Measurements from ENCODE around the gene SOBP.

SOBP gene

GRCh38 chr6:107639511-107639910 is 149.6 kb downstream of the SOBP start (continued):
- TF ChIP-seq ZNF664 (tag by site-specific recombination; IDR thresholded peaks at IDR 0.05) (no peak), ZNF830 (tag by site-specific recombination; IDR thresholded peaks at IDR 0.05; ENCODE audit: low read depth) (no peak), ZNF112 (tag by site-specific recombination; IDR thresholded peaks at IDR 0.05) (no peak), ZNF621 (tag by site-specific recombination; IDR thresholded peaks at IDR 0.05) (no peak), KLF9 (tag by site-specific recombination; IDR thresholded peaks at IDR 0.05; ENCODE audit: low read depth) (no peak), ZNF555 (tag by site-specific recombination; conservative IDR thresholded peaks at IDR 0.05) (no peak), TRIM28 (IDR thresholded peaks at IDR 0.05; ENCODE audit: borderline replicate concordance, low read length) (no peak), ZNF24 (tag by site-specific recombination; IDR thresholded peaks at IDR 0.05) (no peak), ZNF510 (tag by site-specific recombination; IDR thresholded peaks at IDR 0.05; ENCODE audit: insufficient replicate concordance) (no peak), ZNF274 (IDR thresholded peaks at IDR 0.05; ENCODE audit: low read length) (no peak), ZNF274 (tag by site-specific recombination; IDR thresholded peaks at IDR 0.05; ENCODE audit: borderline replicate concordance) (no peak), GLI2 (tag by site-specific recombination; IDR thresholded peaks at IDR 0.05; ENCODE audit: borderline replicate concordance, low read depth) (no peak)

GRCh38 chr6:107641071-107641470 is 151.2 kb downstream of the SOBP start:
- Histone ChIP-seq H3K4me1 (ENCODE audit: control insufficient read depth, insufficient read depth, low read length) (peaks cover 8% of the 10 kb centered on the region; the same call in 1 of the 2 replicates), H3K27ac (ENCODE audit: extremely low read depth, low read depth, low read length) (no peak overlapping the region), H3K36me3 (ENCODE audit: control insufficient read depth in 2 of 2, insufficient read depth in 1 of 2, low read length in 2 of 2) (peaks cover 0 to 11% of the 10 kb centered on the region in 2 experiments; a peak in 1 of 3 replicates), H3K4me3 (ENCODE audit: low read depth, low read length) (no peak overlapping the region), H3K9me3 (ENCODE audit: control insufficient read depth, insufficient read depth, low read depth, low read length) (no peaks in the 10 kb centered on the region)
- TF ChIP-seq ZNF621 (tag by site-specific recombination; IDR thresholded peaks at IDR 0.05) (no peak), ZNF791 (tag by site-specific recombination; IDR thresholded peaks at IDR 0.05) (no peak), MEIS1 (CRISPR knock-in tag; IDR thresholded peaks at IDR 0.05; ENCODE audit: borderline replicate concordance) (no peak), ZNF600 (tag by site-specific recombination; IDR thresholded peaks at IDR 0.05) (no peak), ZNF280D (tag by site-specific recombination; IDR thresholded peaks at IDR 0.05) (no peak)
- ChIA-PET POLR2A (no interaction called here), CTCF (interaction anchor here (0.7 to 1.3 kb wide), 3 partner anchors 34 to 894 kb away, joined by 3 to 5 read pairs (median 3); no protein-coding TSS in a partner anchor)

- CTCF ChIA-PET: interaction anchor here (0.7 to 1.3 kb wide), 3 partner anchors 33 to 894 kb away, joined by 3 to 5 read pairs (median 3); no protein-coding TSS in a partner anchor
- peaks cover 8% of the 10 kb centered on the region; the same call in 1 of the 2 replicates for H3K4me1 ChIP-seq (ENCODE audit: control insufficient read depth, insufficient read depth, low read length)
These were observed 151.6 kb downstream of the SOBP start for GRCh38 chr6:107641500-107641941.

More at GRCh38 chr6:107641500-107641941, 151.6 kb downstream of the SOBP start:
- no peak overlapping the region for H3K27ac ChIP-seq (ENCODE audit: extremely low read depth, low read depth, low read length)
- no peak overlapping the region for H3K4me3 ChIP-seq (ENCODE audit: low read depth, low read length)
- peaks cover 0 to 6% of the 10 kb centered on the region in 2 experiments; a peak in 1 of 3 replicates for H3K36me3 ChIP-seq (ENCODE audit: control insufficient read depth in 2 of 2, insufficient read depth in 1 of 2, low read length in 2 of 2)
- no peaks in the 10 kb centered on the region for H3K9me3 ChIP-seq (ENCODE audit: control insufficient read depth, insufficient read depth, low read depth, low read length)
- POLR2A ChIA-PET: no interaction called here
- TF ChIP-seq ZNF549 (tag by site-specific recombination; IDR thresholded peaks at IDR 0.05) (no peak), ZNF600 (tag by site-specific recombination; IDR thresholded peaks at IDR 0.05) (0 out of 2 replicates have a peak, but pooled peaks have one; percentile 19)

Measured in HEK293 (cell line).